Stimulated activated CD4-positive, alpha-beta T cell treated with anti-CD3 and anti-CD28 coated beads, Interleukin-12 subunit alpha, Interleukin-12 subunit beta, amount 100 ng/mL, for 24 hours (primary cell): Measurements from ENCODE around the gene PDLIM7.

Source experiments
- DNase-seq, 2 experiments: peaks; one replicate each; pipeline ENCODE4 v3.0.0-alpha.2; 2020; ENCODE audit warnings: low read depth in 2 of 2

PDLIM7 gene

GRCh38 chr5:177507596-177508220, 10.3 kb upstream of the PDLIM7 start:
- DNase-seq, result no peak

GRCh38 chr5:177507165-177507564, 9.8 kb upstream of the PDLIM7 start:
- no peak for DNase-seq

- no peak for DNase-seq
These were observed 7.7 kb upstream of the PDLIM7 start for GRCh38 chr5:177505075-177505474.

GRCh38 chr5:177504086-177505056, 7.0 kb upstream of the PDLIM7 start:
- no peak for DNase-seq

GRCh38 chr5:177503351-177504085, 6.1 kb upstream of the PDLIM7 start:
- DNase-seq, result no peak

- no peak for DNase-seq
These were observed 5.5 kb upstream of the PDLIM7 start for GRCh38 chr5:177502886-177503285.

- no peak for DNase-seq
These were observed 4.7 kb upstream of the PDLIM7 start for GRCh38 chr5:177501874-177502678.

- DNase-seq, result peak; percentile 59 to 88
These were observed 3.5 kb upstream of the PDLIM7 start for GRCh38 chr5:177500685-177501522.

GRCh38 chr5:177499842-177500241, 2.4 kb upstream of the PDLIM7 start:
- DNase-seq, result no peak

- no peak for DNase-seq
These were observed 796 bp upstream of the PDLIM7 start for GRCh38 chr5:177498013-177498787.

GRCh38 chr5:177496727-177497291, 595 bp downstream of the PDLIM7 start:
- no peak for DNase-seq

GRCh38 chr5:177496070-177496726, 1.2 kb downstream of the PDLIM7 start:
- no peak for DNase-seq

- no peak for DNase-seq
These were observed 2.0 kb downstream of the PDLIM7 start for GRCh38 chr5:177495243-177496060.

GRCh38 chr5:177494346-177495195, 2.8 kb downstream of the PDLIM7 start:
- DNase-seq, result no peak

- no peak for DNase-seq
These were observed 3.5 kb downstream of the PDLIM7 start for GRCh38 chr5:177493795-177494345.

- DNase-seq, result no peak
These were observed 4.6 kb downstream of the PDLIM7 start for GRCh38 chr5:177492841-177493240.
